Ectodermal cell (in vitro differentiated cells): ENCODE results near the gene LETMD1. TPM values are rescaled to one million over a fixed set of nuclear protein-coding genes. Genes with fewer than 3 reads are reported as not detected.
A peak's percentile ranks its signal among the peaks of the same experiment; 100 is the strongest.

Source experiments
- H3K27ac ChIP-seq: 2 replicates; pipeline ENCODE4 v1.7.0; 2013; ENCODE audit warnings: mild to moderate bottlenecking, low read depth, low read length; ENCODE audit not compliant: insufficient read depth, poor library complexity, severe bottlenecking
- H3K27me3 ChIP-seq: 2 replicates; pipeline ENCODE4 v1.7.0; 2013; ENCODE audit warnings: mild to moderate bottlenecking, low read length; ENCODE audit not compliant: insufficient read depth, control insufficient read depth, poor library complexity, severe bottlenecking
- H3K36me3 ChIP-seq: one replicate; pipeline ENCODE4 v1.7.0; 2013; ENCODE audit warnings: low read length; ENCODE audit not compliant: control insufficient read depth, insufficient read depth
- H3K4me1 ChIP-seq: one replicate; pipeline ENCODE4 v1.7.0; 2013; ENCODE audit warnings: low read length; ENCODE audit not compliant: control insufficient read depth, insufficient read depth
- H3K4me3 ChIP-seq: 2 replicates; pipeline ENCODE4 v1.7.0; 2013; ENCODE audit warnings: low read depth, low read length, control low read depth; ENCODE audit not compliant: insufficient read depth
- H3K9me3 ChIP-seq: 2 replicates; pipeline ENCODE4 v1.7.0; 2013; ENCODE audit warnings: mild to moderate bottlenecking, low read length, moderate library complexity; ENCODE audit not compliant: control insufficient read depth
- WGBS, 2 experiments: methylation state at CpG; one replicate each; pipeline ENCODE4 v1.1.7; 2013; ENCODE audit warnings: missing lambda C conversion rate in 2 of 2; 5-methylcytosine and 5-hydroxymethylcytosine counted together
- polyA plus RNA-seq, 4 experiments: library from polyadenylated mRNA; stranded (reverse); fragments of 50-300 nt; gene quantifications; one replicate each; pipeline ENCODE4 v1.2.3, GENCODE V29; 2013

LETMD1 gene, protein sequence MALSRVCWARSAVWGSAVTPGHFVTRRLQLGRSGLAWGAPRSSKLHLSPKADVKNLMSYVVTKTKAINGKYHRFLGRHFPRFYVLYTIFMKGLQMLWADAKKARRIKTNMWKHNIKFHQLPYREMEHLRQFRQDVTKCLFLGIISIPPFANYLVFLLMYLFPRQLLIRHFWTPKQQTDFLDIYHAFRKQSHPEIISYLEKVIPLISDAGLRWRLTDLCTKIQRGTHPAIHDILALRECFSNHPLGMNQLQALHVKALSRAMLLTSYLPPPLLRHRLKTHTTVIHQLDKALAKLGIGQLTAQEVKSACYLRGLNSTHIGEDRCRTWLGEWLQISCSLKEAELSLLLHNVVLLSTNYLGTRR
- 58.8 TPM for polyA plus RNA-seq (2013, experiment 1 of 4)
- 65.0 TPM for polyA plus RNA-seq (2013, experiment 2 of 4)
- 46.4 TPM for polyA plus RNA-seq (2013, experiment 3 of 4)
- polyA plus RNA-seq (2013, experiment 4 of 4): 58.0 TPM

- peaks cover 6% of the 10 kb centered on the region for H3K36me3 ChIP-seq
- H3K9me3 ChIP-seq: no peaks in the 10 kb centered on the region
- no peaks in the 10 kb centered on the region for H3K27me3 ChIP-seq
- peak within 1 kb of the TSS; percentile 70 for H3K27ac ChIP-seq
- peak within 1 kb of the TSS; percentile 72 for H3K4me3 ChIP-seq
- WGBS, 2 experiments: 4 to 5% methylated on average over 51 of the region's 51 CpGs
- H3K4me1 ChIP-seq: peaks cover 8% of the 10 kb centered on the region
Measured at GRCh38 chr12:51047655-51048540, at the start of gene LETMD1. TSS of gene LETMD1 (plus strand) at chr12:51048327. CDS start at chr12:51048357, 30 bp downstream.

GRCh38 chr12:50999093-50999492, 49.0 kb upstream of the LETMD1 start:
- no peak overlapping the region for H3K27ac ChIP-seq
- no peak overlapping the region for H3K4me3 ChIP-seq
- no peaks in the 10 kb centered on the region for H3K4me1 ChIP-seq
- H3K9me3 ChIP-seq: no peaks in the 10 kb centered on the region
- no peaks in the 10 kb centered on the region for H3K27me3 ChIP-seq
- WGBS, 2 experiments: 91 to 92% methylated on average over 3 to 4 of the region's 4 CpGs
- peaks cover 21% of the 10 kb centered on the region for H3K36me3 ChIP-seq

- Histone ChIP-seq H3K27me3 (no peaks in the 10 kb centered on the region), H3K4me3 (no peak overlapping the region), H3K9me3 (no peaks in the 10 kb centered on the region), H3K4me1 (no peaks in the 10 kb centered on the region), H3K36me3 (peaks cover 27% of the 10 kb centered on the region), H3K27ac (no peak overlapping the region)
- WGBS, 2 experiments: 94 to 95% methylated on average over 7 of the region's 7 CpGs
Measured at GRCh38 chr12:51000245-51000644, 47.9 kb upstream of the LETMD1 start.

DNA sequence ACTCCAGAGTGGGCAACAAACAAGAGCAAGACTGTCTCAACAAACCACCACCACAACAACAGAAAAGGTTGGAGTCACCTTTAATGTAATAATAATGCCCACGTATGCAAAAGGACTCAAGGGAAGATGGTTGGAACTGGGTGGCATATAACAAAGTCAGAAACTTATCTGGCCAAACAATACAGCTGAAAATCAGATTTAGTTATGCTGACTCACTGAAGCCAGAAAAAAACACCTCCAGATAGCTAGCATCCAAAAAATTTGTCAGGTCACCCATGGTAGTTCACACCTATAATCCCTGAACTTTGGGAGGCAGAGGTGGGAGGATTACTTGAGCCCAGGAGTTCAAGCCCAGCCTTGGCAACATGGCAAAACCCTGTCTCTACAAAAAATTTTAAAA, 46.3 kb upstream of the LETMD1 start:
- H3K9me3 ChIP-seq: no peaks in the 10 kb centered on the region
- H3K27ac ChIP-seq: no peak overlapping the region
- H3K27me3 ChIP-seq: no peaks in the 10 kb centered on the region
- no peak overlapping the region for H3K4me3 ChIP-seq
- WGBS, 2 experiments: 100% methylated on average over 1 of the region's 1 CpG; no CpG with 5 or more reads in 1 of the 2 experiments
- no peaks in the 10 kb centered on the region for H3K4me1 ChIP-seq
- H3K36me3 ChIP-seq: peaks cover 21% of the 10 kb centered on the region

DNA sequence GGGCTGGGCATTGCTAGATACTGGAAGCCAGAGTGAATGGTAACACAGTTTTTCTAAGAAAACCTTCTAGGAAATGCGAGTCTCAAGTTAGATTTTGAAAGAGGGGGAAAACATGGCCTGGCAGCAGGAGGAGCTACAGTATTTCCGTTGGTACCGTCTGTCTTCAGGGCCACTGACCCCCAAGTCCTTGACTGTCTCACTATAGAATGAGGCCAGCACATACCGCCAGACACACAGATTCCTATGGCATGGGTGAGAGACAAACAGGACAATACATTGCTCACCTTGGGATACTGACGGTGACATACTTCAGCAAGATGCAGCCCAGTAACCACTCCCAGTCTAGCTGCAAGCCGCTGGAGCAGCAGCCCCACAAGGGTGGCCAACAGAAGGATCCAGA, 43.6 kb upstream of the LETMD1 start:
- Histone ChIP-seq H3K4me3 (no peak overlapping the region), H3K9me3 (no peaks in the 10 kb centered on the region), H3K4me1 (peaks cover 3% of the 10 kb centered on the region), H3K27ac (no peak overlapping the region), H3K36me3 (peaks cover 12% of the 10 kb centered on the region), H3K27me3 (no peaks in the 10 kb centered on the region)
- 82 to 83% methylated on average over 6 of the region's 6 CpGs for WGBS, 2 experiments

- peaks cover 12% of the 10 kb centered on the region for H3K36me3 ChIP-seq
- WGBS, 2 experiments: 83 to 96% methylated on average over 3 of the region's 3 CpGs
Measured at GRCh38 chr12:51005030-51005429, 43.1 kb upstream of the LETMD1 start.

DNA sequence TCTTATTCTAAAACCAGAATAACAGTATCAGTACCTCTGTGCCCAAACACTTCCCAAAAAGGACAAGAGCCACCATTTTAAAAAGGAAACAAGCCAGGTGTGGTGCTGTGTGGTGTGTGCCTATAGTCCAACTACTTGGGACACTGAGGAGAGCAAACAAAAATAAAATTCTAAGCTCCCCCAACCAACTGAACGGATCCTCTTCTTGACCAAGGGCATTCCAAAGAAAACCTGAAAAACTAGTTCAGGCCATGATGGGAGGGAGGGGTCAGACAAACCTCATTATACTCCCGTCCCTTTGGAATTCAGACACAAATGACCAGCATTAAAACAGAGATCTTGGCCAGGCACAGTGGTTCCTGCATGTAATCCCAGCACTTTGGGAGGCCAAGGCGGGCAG, 42.5 kb upstream of the LETMD1 start:
- Histone ChIP-seq H3K27me3 (no peaks in the 10 kb centered on the region), H3K4me3 (no peak overlapping the region), H3K36me3 (peaks cover 8% of the 10 kb centered on the region), H3K4me1 (peaks cover 3% of the 10 kb centered on the region), H3K27ac (no peak overlapping the region), H3K9me3 (no peaks in the 10 kb centered on the region)
- 88 to 90% methylated on average over 3 of the region's 3 CpGs for WGBS, 2 experiments

More at GRCh38 chr12:51005030-51005429, 43.1 kb upstream of the LETMD1 start:
- H3K9me3 ChIP-seq: no peaks in the 10 kb centered on the region
- H3K27me3 ChIP-seq: no peaks in the 10 kb centered on the region
- H3K4me1 ChIP-seq: peaks cover 3% of the 10 kb centered on the region
- no peak overlapping the region for H3K27ac ChIP-seq
- H3K4me3 ChIP-seq: no peak overlapping the region

- Histone ChIP-seq H3K4me3 (no peak overlapping the region), H3K36me3 (peaks cover 8% of the 10 kb centered on the region), H3K4me1 (peaks cover 9% of the 10 kb centered on the region), H3K27ac (no peak overlapping the region), H3K27me3 (no peaks in the 10 kb centered on the region), H3K9me3 (no peaks in the 10 kb centered on the region)
- 80 to 100% methylated on average over 1 of the region's 1 CpG for WGBS, 2 experiments
Measured at GRCh38 chr12:51008329-51009055, 39.6 kb upstream of the LETMD1 start.

GRCh38 chr12:51009056-51009440, 39.1 kb upstream of the LETMD1 start:
- no peaks in the 10 kb centered on the region for H3K9me3 ChIP-seq
- H3K27ac ChIP-seq: no peak overlapping the region
- 84 to 85% methylated on average over 8 of the region's 8 CpGs for WGBS, 2 experiments
- no peaks in the 10 kb centered on the region for H3K27me3 ChIP-seq
- H3K4me1 ChIP-seq: peaks cover 9% of the 10 kb centered on the region
- no peak overlapping the region for H3K4me3 ChIP-seq
- H3K36me3 ChIP-seq: peaks cover 8% of the 10 kb centered on the region
